BJ (cell line): ENCODE results near the gene ZNF629. TPM values are rescaled to one million over a fixed set of nuclear protein-coding genes. Genes with fewer than 3 reads are reported as not detected.

Experiments used
- CTCF ChIA-PET: fragments of 350-600 bp; formaldehyde crosslinking; extraction: SDS; loops from one replicate; lab custom pipeline; 2021; ENCODE audit warnings: antibody characterized with exemption, inconsistent platforms; lab: Yijun Ruan, JAX
- POLR2A ChIA-PET: fragments of 300-600 bp; sonication (Branson Sonifier 250); formaldehyde crosslinking; extraction: SDS; loops from one replicate; lab custom pipeline; 2021; ENCODE audit warnings: antibody characterized with exemption; lab: Charles Lee
- DNase-seq: peaks from one replicate; pipeline ENCODE4 v3.0.0-alpha.2; 2011; ENCODE audit warnings: low read depth
- H3K27me3 ChIP-seq: 2 replicates; pipeline ENCODE4 v1.6.0; 2011; ENCODE audit warnings: low read length; ENCODE audit not compliant: control insufficient read depth, insufficient read depth
- H3K36me3 ChIP-seq: 2 replicates; pipeline ENCODE4 v1.5.1; 2011; ENCODE audit warnings: low read length; ENCODE audit not compliant: control insufficient read depth, insufficient read depth
- H3K4me3 ChIP-seq: 2 replicates; pipeline ENCODE4 v1.5.1; 2011; ENCODE audit warnings: low read depth, mild to moderate bottlenecking, control low read depth, low read length
- polyA plus RNA-seq: library from polyadenylated mRNA; depleted of rRNA; stranded (reverse); fragments of >200 nt; gene quantifications from 2 replicates; pipeline ENCODE4 v1.2.3, GENCODE V29; 2011
- TF ChIP-seq, protein P1 (sequence below): IDR thresholded peaks from 2 replicates; pipeline ENCODE4 v1.5.1; 2011; ENCODE audit warnings: low read depth, mild to moderate bottlenecking, control low read depth, inconsistent platforms, low read length, moderate library complexity; ENCODE audit not compliant: insufficient read depth

Gene ZNF629
- polyA plus RNA-seq, 1 experiment = 6.0 TPM

DNA sequence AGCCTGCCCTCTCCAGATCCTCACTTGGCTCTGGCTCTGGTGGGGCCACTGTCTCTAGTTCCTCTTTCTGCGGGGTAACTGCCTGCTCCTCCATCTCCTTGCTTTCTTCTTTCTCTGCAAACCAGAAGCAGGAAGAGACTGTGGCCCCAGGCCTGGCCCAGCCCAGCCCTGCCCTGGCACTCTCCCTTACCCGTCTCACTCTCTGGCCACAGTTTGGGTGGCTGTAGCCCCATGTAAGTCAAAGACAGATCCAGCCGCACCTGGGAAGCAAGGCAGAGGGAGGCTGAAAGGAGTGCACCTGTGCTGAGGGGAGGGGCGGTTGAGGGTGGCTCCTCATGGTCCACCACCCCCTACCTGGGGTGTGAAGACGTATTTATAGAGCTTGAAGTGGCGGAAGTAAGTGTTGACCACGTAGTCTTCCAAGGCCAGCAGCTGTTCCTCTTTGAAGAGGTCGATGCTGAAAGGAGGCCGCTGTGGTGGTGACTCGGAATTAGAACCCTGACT lies 28.0 kb downstream of the ZNF629 start:
- ChIA-PET CTCF (no interaction called here), POLR2A (no interaction called here)
- Histone ChIP-seq H3K36me3 (peaks cover 13% of the 10 kb centered on the region), H3K27me3 (no peaks in the 10 kb centered on the region), H3K4me3 (no peak overlapping the region)
- TF ChIP-seq, protein P1, sequence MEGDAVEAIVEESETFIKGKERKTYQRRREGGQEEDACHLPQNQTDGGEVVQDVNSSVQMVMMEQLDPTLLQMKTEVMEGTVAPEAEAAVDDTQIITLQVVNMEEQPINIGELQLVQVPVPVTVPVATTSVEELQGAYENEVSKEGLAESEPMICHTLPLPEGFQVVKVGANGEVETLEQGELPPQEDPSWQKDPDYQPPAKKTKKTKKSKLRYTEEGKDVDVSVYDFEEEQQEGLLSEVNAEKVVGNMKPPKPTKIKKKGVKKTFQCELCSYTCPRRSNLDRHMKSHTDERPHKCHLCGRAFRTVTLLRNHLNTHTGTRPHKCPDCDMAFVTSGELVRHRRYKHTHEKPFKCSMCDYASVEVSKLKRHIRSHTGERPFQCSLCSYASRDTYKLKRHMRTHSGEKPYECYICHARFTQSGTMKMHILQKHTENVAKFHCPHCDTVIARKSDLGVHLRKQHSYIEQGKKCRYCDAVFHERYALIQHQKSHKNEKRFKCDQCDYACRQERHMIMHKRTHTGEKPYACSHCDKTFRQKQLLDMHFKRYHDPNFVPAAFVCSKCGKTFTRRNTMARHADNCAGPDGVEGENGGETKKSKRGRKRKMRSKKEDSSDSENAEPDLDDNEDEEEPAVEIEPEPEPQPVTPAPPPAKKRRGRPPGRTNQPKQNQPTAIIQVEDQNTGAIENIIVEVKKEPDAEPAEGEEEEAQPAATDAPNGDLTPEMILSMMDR = no peak
- DNase-seq = no peak

DNA sequence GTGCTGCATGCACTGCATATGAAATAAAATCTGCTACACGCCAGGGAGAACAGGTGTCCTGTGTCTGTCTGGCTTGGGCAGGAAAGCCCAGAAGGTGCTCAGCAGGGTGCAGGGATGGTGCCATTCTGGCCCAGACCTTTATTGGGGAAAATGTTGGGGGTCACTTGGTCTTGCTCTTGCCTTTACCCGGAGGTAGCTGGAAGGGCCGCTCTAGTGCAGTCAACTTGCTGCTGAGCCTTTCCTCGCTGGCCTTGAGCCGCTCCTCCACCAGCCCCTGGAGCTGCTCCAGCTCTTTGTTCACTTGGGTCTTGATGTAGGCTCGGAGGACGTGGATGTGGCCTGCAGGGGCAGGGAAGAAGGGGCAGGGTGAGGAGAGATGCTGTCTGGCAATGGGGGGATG lies 29.7 kb downstream of the ZNF629 start:
- Histone ChIP-seq H3K27me3 (no peaks in the 10 kb centered on the region), H3K4me3 (no peak overlapping the region), H3K36me3 (peaks cover 18% of the 10 kb centered on the region)
- no peak for DNase-seq
- TF ChIP-seq, protein P1 = no peak
- ChIA-PET CTCF (no interaction called here), POLR2A (no interaction called here)

DNA sequence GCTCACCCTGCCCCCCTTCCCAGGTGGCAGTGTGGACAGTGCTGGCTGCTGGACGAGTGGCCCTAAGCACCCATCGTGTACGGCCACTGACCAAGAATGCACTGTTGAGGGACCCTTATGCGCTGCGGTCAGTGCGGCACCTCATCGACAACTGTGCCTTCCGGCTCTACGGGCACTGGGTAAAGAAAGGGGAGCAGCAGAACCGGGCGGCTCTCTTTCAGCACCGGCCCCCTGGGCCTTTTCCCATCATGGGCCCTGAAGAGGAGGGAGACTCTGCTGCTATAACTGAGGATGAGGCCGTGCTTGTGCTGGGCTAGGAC lies 30.3 kb downstream of the ZNF629 start:
- Histone ChIP-seq H3K27me3 (no peaks in the 10 kb centered on the region), H3K36me3 (peaks cover 18% of the 10 kb centered on the region), H3K4me3 (no peak overlapping the region)
- TF ChIP-seq, protein P1 = no peak
- POLR2A ChIA-PET = no interaction called here
- CTCF ChIA-PET = no interaction called here
- no peak for DNase-seq

DNA sequence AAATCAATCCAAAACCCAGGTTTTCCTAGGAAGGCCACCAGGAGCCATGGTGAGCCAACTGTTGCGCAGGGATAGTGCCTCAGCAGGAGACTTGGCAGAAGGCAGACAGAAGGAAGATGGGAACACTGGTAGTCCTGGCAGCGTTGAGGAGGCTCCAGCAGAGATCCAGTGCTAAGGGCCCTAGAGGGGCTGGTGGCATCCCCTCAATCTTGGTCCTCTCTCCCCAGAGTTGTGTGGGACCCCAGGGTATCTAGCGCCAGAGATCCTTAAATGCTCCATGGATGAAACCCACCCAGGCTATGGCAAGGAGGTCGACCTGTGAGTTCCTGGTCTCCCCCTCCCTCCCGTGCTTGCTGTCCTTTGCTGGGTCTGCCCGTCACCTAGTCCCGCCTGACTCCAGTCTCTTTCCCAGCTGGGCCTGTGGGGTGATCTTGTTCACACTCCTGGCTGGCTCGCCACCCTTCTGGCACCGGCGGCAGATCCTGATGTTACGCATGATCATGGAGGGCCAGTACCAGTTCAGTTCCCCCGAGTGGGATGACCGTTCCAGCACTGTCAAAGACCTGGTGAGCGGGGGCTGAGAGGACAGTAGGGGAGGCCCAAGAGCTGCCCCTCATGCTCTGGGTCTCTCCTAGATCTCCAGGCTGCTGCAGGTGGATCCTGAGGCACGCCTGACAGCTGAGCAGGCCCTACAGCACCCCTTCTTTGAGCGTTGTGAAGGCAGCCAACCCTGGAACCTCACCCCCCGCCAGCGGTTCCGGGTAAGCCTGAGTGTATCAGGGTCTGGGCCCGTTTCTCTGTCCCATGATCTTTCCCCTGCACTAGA lies 30.8 kb downstream of the ZNF629 start:
- DNase-seq = no peak
- POLR2A ChIA-PET = no interaction called here
- CTCF ChIA-PET = no interaction called here

DNA sequence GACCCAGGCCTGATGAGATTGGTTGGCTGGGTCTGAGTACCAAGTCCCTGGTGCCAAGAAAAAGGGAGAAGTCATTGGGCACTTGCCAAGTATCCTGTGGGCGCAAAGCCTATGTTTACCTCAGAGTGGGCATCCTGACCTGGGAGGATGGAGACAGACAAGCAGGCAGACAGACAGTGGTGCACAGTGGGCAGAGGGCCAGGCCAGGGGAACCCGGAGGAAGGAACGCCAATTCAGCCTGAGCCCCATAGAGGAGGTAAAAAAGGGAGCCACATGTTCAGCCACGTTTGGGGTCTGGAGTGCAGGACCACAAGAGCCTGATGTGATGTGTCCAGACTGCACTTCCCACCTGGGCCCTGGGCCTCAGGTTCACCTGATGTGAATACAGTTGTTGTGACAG lies 33.4 kb downstream of the ZNF629 start:
- no peak overlapping the region for H3K4me3 ChIP-seq
- DNase-seq = no peak
- H3K36me3 ChIP-seq = peaks cover 23% of the 10 kb centered on the region
- TF ChIP-seq, protein P1 = no peak
- H3K27me3 ChIP-seq = no peaks in the 10 kb centered on the region
- CTCF ChIA-PET = no interaction called here
- POLR2A ChIA-PET = no interaction called here

More for the DNA sequence above, 30.8 kb downstream of the ZNF629 start:
- H3K27me3 ChIP-seq = no peaks in the 10 kb centered on the region
- peaks cover 21% of the 10 kb centered on the region for H3K36me3 ChIP-seq
- TF ChIP-seq, protein P1 = no peak
- no peak overlapping the region for H3K4me3 ChIP-seq
